B cell (primary cell): ENCODE data around the gene ZSCAN10.

Source experiments
- CTCF ChIP-seq: fragments of 200-600 bp; IDR thresholded peaks from one replicate; pipeline ENCODE4 v1.8.0; 2022; ENCODE audit warnings: antibody characterized with exemption, mild to moderate bottlenecking
- EZH2 ChIP-seq: IDR thresholded peaks from 2 replicates; pipeline ENCODE4 v1.6.1; 2012; ENCODE audit warnings: borderline replicate concordance, low read depth, mild to moderate bottlenecking, moderate library complexity, low read length; ENCODE audit not compliant: insufficient read depth, poor library complexity, severe bottlenecking

- TF ChIP-seq CTCF (no peak), EZH2 (no peak)
These were observed 36.5 kb downstream of the ZSCAN10 start for GRCh38 chr16:3062553-3062952.
